HepG2 (cell line): Measurements from ENCODE around the gene IQGAP2. TPM values are rescaled to one million over a fixed set of nuclear protein-coding genes. Genes with fewer than 3 reads are reported as not detected.
A peak's percentile ranks its signal among the peaks of the same experiment; 100 is the strongest.

ENCODE experiments used
- AHR ChIP-seq: IDR thresholded peaks from 2 replicates; pipeline ENCODE4 v1.6.1; 2018; ENCODE audit warnings: missing genetic modification reagents, missing compliant biosample characterization
- ARID4A ChIP-seq: sonication (generic); formaldehyde crosslinking; IDR thresholded peaks from 2 replicates; pipeline ENCODE4 v1.5.0; 2020; ENCODE audit warnings: mild to moderate bottlenecking, missing genetic modification reagents, borderline replicate concordance
- CEBPG ChIP-seq: IDR thresholded peaks from 2 replicates; pipeline ENCODE4 v1.6.1; 2016
- CEBPZ ChIP-seq: IDR thresholded peaks from 2 replicates; pipeline ENCODE4 v1.6.1; 2012; ENCODE audit warnings: low read length, improper control_type of control experiment
- DMAP1 ChIP-seq: IDR thresholded peaks from 2 replicates; pipeline ENCODE4 v1.6.1; 2016
- DNMT3B ChIP-seq: conservative IDR thresholded peaks from 2 replicates; pipeline ENCODE4 v1.6.1; 2016; ENCODE audit warnings: missing biosample characterization, control low read depth
- GLI4 ChIP-seq: sonication (generic); formaldehyde crosslinking; IDR thresholded peaks from 2 replicates; pipeline ENCODE4 v1.5.1; 2020; ENCODE audit warnings: missing genetic modification reagents, mild to moderate bottlenecking, moderate library complexity, borderline replicate concordance
- HNF1B ChIP-seq: sonication (generic); formaldehyde crosslinking; IDR thresholded peaks from 2 replicates; pipeline ENCODE4 v1.5.1; 2020; ENCODE audit warnings: mild to moderate bottlenecking, moderate library complexity, missing genetic modification reagents
- HNRNPLL ChIP-seq: fragments of 200-400 bp; formaldehyde crosslinking; IDR thresholded peaks from 2 replicates; pipeline ENCODE4 v1.6.1; 2017; ENCODE audit warnings: mild to moderate bottlenecking, low read depth, low read length; ENCODE audit not compliant: poor library complexity, severe bottlenecking
- JUND ChIP-seq: sonication (generic); formaldehyde crosslinking; IDR thresholded peaks from 2 replicates; pipeline ENCODE4 v1.8.0; 2022; ENCODE audit warnings: mild to moderate bottlenecking, missing genetic modification reagents
- NONO ChIP-seq, 2 experiments: fragments of 450-650 bp in 1 of 2; sonication (generic) in 1 of 2; formaldehyde crosslinking in 1 of 2; IDR thresholded peaks in 1 of 2; conservative IDR thresholded peaks in 1 of 2; 2 replicates each; pipeline versions ENCODE4 v1.6.1 to v1.8.0; 2017 to 2022; ENCODE audit warnings: mild to moderate bottlenecking in 1 of 2, missing genetic modification reagents in 1 of 2, moderate library complexity in 1 of 2
- PHB2 ChIP-seq: fragments of 450-650 bp; IDR thresholded peaks from 2 replicates; pipeline ENCODE4 v1.6.1; 2018; ENCODE audit not compliant: partially characterized antibody
- SRF ChIP-seq: IDR thresholded peaks from 2 replicates; pipeline ENCODE4 v1.6.1; 2011; ENCODE audit warnings: mild to moderate bottlenecking, low read depth, low read length, moderate library complexity
- ZBTB42 ChIP-seq: sonication (generic); formaldehyde crosslinking; IDR thresholded peaks from 2 replicates; pipeline ENCODE4 v1.5.0; 2020; ENCODE audit warnings: mild to moderate bottlenecking, missing genetic modification reagents
- ZBTB46 ChIP-seq: sonication (generic); formaldehyde crosslinking; IDR thresholded peaks from 2 replicates; pipeline ENCODE4 v1.4.0; 2020; ENCODE audit warnings: mild to moderate bottlenecking, missing genetic modification reagents, borderline replicate concordance
- ZMYM3 ChIP-seq: sonication (generic); formaldehyde crosslinking; IDR thresholded peaks from 2 replicates; pipeline ENCODE4 v1.5.1; 2020; ENCODE audit warnings: mild to moderate bottlenecking, missing genetic modification reagents
- ZNF263 ChIP-seq: sonication (generic); formaldehyde crosslinking; IDR thresholded peaks from 2 replicates; pipeline ENCODE4 v1.4.0; 2020; ENCODE audit warnings: missing genetic modification reagents
- ZNF580 ChIP-seq: IDR thresholded peaks from 2 replicates; pipeline ENCODE4 v1.6.1; 2016; ENCODE audit warnings: low read depth, borderline replicate concordance
- ZNF75D ChIP-seq: sonication (generic); formaldehyde crosslinking; IDR thresholded peaks from 2 replicates; pipeline ENCODE4 v1.8.1; 2023; ENCODE audit warnings: missing genetic modification reagents, mild to moderate bottlenecking, borderline replicate concordance
- polyA plus RNA-seq, 8 experiments: library from polyadenylated mRNA; depleted of rRNA in 3 of 8; stranded (reverse) in 7 of 8; unstranded in 1 of 8; fragments of >200 nt; fragmentation: Illumina TruSeq in 4 of 8; extraction: Trizol in 4 of 8; gene quantifications; 2 replicates each; pipeline versions ENCODE4 v1.2.1 to v1.2.3, GENCODE V29; 2011 to 2016; ENCODE audit warnings: low read depth in 4 of 8, missing spikeins in 1 of 8, mixed read lengths in 1 of 8; ENCODE audit not compliant: insufficient read depth in 1 of 8
- total RNA-seq, 5 experiments: library from RNA; depleted of rRNA; stranded (reverse); fragments of >200 nt; fragmentation: Illumina TruSeq; extraction: Trizol; gene quantifications; 2 replicates each; pipeline ENCODE4 v1.2.3, GENCODE V29; 2016; ENCODE audit warnings: low read depth in 1 of 5

Gene IQGAP2
- total and polyA plus RNA-seq, 2 of the 13 experiments (the other 11 are each of a cell fraction or from before 2014, with no cell fraction given), result 35.2 to 83.3 TPM

- no peak for TF ChIP-seq ZNF580 (CRISPR knock-in tag)
- no peak for TF ChIP-seq ZNF263 (CRISPR knock-in tag)
- no peak for TF ChIP-seq GLI4 (CRISPR knock-in tag)
- no peak for TF ChIP-seq ZNF75D (CRISPR knock-in tag)
- TF ChIP-seq ZMYM3 (CRISPR knock-in tag), result no peak; the same call in 1 of the 2 replicates
- TF ChIP-seq JUND, result no peak
- TF ChIP-seq HNRNPLL, result no peak
- 0 out of 2 replicates have a peak, but pooled peaks have one; percentile 14 for TF ChIP-seq HNF1B (CRISPR knock-in tag)
- TF ChIP-seq CEBPZ, result no peak
- TF ChIP-seq ZBTB46 (CRISPR knock-in tag), result no peak
- TF ChIP-seq DNMT3B (CRISPR knock-in tag), result no peak
- TF ChIP-seq ARID4A (CRISPR knock-in tag), result peak; percentile 33; the same call in 1 of the 2 replicates
- no peak for TF ChIP-seq AHR (CRISPR knock-in tag)
- TF ChIP-seq DMAP1 (CRISPR knock-in tag), result no peak
- no peak for TF ChIP-seq CEBPG (CRISPR knock-in tag)
- no peak for TF ChIP-seq PHB2
- no peak for TF ChIP-seq ZBTB42
- no peak for TF ChIP-seq NONO (IDR thresholded peaks at IDR 0.05)
- no peak for TF ChIP-seq NONO (CRISPR knock-in tag; conservative IDR thresholded peaks at IDR 0.05)
- TF ChIP-seq SRF, result no peak
Measured at GRCh38 chr5:76493190-76493837, 90.2 kb downstream of the IQGAP2 start (continued).
